Activated CD4-positive, CD25-positive, alpha-beta regulatory T cell treated with anti-CD3 and anti-CD28 coated beads, Interleukin-2, amount 50 U/mL, for 16 hours (primary cell): ENCODE data around the gene NLGN2.

ENCODE experiments used
- DNase-seq: peaks from one replicate; pipeline ENCODE4 v3.0.0-alpha.2; 2020; ENCODE audit warnings: low read depth, low spot score

Gene NLGN2

GRCh38 chr17:7436556-7437368, 29.1 kb downstream of the NLGN2 start:
- peak; percentile 53 for DNase-seq

DNA sequence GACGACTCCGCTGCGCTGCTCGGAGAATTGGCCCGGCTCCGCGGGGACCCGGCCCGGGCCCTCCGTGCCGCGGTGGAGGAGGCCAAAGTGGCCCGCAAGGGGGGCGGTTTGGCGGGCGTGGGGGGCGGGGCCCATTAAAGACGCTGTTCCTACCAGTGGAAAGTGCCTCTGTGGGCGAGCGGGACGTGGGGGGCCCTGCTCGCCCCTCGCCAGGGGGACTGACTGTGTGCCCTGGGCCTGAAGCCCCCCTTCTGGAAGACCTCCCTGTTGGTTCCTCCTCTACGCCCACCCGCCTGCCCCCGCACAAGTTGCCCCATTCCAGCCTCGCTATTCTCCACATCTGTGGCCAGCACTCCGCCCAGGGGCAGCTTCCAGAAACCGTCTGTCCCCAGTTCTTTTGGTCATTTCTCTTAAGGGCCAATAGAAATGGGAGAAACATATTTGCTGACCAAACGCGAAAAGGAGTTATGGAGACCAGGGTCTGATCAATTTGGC, 29.8 kb downstream of the NLGN2 start:
- no peak for DNase-seq

- DNase-seq: no peak
Measured at GRCh38 chr17:7437950-7438614, 30.4 kb downstream of the NLGN2 start.

DNA sequence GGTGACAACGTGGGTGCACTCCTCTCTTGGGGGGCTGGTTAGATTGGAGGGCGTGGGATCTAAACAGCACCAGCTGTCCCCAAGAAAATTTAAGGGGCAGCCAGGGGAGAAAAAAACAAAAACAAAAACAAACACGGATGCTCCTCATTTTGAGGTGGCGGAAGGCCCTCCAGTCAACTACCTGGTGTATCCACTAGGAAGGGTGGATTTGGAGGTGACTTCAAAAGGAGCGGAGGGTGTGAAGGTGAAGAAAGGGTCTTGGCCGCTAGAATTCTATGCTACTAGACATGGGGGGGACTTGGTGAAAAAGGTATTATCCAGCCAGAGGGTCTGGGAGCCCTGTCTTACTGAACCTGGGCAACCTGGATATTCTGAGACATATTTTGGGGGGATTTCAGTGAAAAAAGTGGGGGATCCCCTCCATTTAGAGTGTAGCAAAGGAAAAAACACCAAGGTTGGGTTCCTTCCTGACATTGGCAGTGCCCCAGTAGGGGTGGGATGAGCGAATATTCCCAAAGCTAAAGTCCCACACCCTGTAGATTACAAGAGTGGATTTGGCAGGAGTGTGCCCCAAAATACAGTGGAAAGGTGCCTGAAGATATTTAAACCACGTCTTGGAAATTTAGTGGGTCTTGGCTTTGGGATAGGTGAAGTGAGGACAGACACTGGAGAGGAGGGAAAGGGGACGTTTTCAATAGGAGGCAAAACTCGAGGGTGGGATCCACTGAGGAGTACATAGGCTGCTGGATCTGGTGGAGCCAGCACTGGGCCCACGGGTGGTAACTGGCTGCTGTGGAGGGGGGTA, 31.2 kb downstream of the NLGN2 start:
- no peak for DNase-seq

DNA sequence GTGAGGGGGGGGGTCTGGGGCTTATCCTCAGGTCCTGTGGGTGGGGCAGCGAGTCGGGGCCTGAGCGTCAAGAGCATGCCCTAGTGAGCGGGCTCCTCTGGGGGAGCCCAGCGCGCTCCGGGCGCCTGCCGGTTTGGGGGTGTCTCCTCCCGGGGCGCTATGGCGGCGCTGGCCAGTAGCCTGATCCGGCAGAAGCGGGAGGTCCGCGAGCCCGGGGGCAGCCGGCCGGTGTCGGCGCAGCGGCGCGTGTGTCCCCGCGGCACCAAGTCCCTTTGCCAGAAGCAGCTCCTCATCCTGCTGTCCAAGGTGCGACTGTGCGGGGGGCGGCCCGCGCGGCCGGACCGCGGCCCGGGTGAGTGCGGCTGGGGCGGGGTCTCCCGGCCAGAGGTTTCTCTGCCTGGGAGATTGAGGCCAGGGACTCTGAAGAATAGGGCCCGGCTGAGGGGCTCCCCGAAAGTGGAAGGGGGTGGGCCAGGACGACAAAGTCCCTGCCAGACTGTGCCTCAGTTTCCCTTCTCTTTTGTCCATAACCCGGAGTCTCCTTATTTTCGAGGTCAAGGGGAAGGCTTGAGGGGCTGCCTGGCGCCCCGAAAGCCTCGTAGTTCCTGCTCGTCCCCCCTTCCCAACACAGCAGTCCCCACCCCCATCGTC, 31.9 kb downstream of the NLGN2 start, which contains the start of gene FGF11:
Gene FGF11, plus strand, starts transcription at position 51 of the 651 bp plus-strand sequence. Its CDS starts 109 bp downstream, at position 160.
- no peak for DNase-seq

GRCh38 chr17:7440113-7440833, 32.6 kb downstream of the NLGN2 start:
- DNase-seq: no peak

DNA sequence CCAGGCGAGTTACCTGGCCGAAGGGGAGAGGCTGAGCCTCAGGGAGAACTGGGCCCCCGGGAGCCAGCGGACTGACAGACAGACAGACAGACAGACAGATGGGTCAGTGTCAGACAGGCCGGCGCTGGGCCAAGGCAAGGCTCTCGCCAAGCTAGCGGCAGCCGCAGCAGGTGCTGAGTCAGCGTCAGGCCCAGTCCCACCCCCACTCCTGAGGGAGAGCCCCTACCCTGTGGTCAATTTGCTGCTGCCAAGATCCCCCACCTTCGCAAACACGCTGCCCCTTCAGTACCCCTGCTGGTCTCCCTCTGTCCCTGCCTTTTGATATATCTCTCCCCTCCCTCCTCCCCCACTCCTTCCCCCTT, 33.2 kb downstream of the NLGN2 start:
- DNase-seq: no peak

- no peak for DNase-seq
Measured at GRCh38 chr17:7441266-7441665, 33.6 kb downstream of the NLGN2 start.

GRCh38 chr17:7442142-7442541, 34.5 kb downstream of the NLGN2 start:
- no peak for DNase-seq

- no peak for DNase-seq
Measured at GRCh38 chr17:7443499-7444485, 36.1 kb downstream of the NLGN2 start.

DNA sequence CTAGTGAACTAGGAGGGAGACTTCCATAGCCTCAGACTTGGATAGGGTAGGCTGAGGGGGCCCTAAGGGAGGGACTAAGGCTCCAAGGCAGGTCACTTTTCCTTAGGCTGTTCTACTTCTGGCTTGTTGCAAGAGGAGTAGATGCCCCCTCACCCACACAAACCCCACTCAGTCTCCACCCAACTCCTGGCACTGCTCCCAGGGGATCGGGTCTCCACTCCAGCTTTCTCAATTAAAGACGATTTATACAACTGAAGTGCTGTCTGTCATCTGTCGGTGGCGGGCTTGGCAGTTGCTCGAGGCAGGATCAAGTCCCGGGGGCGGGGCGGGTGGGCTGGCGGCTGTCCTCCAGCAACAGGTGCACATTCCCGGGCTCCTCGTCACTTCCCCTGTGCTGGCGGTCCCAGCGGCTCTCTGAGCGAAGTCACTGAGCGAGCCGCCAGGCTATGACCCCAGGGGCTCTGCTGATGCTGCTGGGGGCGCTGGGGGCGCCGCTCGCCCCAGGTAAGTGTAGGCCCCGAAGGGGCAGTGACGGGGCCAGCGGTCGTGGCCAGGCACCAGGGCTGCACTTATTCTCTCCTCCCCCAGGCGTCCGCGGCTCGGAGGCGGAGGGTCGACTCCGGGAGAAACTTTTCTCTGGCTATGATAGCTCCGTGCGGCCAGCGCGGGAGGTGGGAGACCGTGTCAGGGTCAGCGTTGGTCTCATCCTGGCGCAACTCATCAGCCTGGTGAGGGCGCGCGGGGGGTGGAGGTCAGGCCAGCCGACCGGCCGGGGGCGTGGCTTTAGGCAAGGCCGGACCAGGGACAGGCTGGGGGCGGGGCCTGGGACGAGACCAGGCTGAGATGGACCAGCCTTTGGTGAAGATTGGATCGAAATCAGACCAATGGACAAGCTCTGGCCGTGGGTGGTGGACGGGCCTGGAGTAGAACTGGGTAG, 37.3 kb downstream of the NLGN2 start, which contains the start of gene CHRNB1:
Gene CHRNB1, plus strand, starts transcription at position 380 of the 937 bp plus-strand sequence. Its CDS starts 67 bp downstream, at position 447.
- DNase-seq: no peak

DNA sequence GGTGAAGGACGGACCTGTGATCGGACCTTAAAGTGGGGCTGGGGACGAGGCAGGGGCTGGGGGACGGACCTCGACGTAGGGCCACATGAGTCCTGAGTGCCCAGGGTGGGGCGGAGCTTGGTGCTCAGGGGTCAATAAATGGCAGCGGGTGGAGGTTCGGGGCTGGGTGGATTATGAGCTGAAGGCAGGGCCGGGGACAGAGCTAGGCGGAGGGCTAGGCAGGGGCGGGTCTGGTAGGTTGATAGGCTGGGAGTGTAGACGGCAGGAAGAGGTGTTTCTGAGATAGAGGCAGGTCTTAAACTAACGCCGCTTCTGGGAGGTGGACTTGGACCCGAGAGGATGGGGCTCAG, 37.9 kb downstream of the NLGN2 start:
- no peak for DNase-seq

DNA sequence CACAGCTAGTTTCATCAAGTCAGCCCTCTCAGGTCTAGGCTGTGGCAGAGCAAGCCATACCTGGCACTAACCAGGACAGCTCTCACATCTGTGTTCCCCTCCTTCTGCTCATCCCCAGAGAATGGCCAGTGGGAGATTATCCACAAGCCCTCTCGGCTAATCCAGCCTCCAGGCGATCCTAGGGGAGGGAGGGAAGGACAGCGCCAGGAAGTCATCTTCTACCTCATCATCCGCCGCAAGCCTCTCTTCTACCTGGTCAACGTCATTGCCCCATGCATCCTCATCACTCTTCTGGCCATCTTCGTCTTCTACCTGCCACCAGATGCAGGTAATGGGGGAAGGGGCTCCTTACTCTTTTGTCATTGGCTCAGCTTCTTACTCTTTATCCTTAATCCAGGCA, 40.8 kb downstream of the NLGN2 start:
- no peak for DNase-seq

- DNase-seq: no peak
Measured at GRCh38 chr17:7459961-7460545, 52.4 kb downstream of the NLGN2 start.

- no peak for DNase-seq
Measured at GRCh38 chr17:7460850-7461660, 53.4 kb downstream of the NLGN2 start.

DNA sequence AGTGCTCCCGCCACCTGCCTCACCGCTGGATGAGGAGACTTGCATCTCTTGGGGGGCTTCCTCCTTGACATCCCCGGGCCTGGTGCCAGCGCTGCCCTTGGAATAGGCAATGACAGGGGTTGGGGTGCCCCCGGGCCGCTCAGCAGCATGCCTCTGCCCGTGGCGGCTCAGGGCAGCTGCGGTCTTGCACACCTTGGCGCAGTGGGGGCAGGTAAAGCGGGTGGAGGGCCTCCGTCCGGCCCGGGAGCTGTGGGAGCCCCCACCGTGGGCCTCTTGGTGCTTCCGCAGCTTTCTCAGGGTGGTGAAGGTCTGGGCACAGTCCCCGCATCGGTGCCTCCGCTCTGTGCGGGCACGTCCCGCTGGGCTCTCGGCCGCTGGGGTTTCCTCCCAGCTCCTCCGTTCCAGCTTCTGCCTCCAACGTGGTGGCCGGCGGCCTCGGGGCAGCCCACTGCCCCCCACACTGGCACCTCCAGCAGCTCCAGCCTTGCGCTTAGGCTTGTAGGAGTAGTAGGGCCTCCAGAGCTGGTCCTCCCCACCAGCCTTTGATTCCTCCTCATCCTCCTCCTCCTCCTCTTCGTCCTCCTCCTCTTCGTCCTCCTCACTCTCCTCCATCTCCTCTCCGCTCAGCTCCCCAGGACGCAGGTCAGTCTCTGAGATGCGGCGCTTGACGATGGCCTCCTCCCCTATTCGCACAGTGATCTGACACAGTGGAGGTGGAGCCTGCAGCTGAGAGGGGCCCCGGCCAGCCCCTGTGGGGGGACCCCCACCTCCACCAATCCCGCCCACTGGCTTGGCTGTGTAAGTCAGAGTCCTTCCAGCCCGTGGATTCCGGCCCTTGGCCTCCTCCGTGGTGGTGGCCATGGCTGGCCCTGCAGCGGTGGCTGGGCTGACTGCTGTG, 55.1 kb downstream of the NLGN2 start:
- no peak for DNase-seq
